Measurements from ENCODE around the gene ANKRD16. TPM values are rescaled to one million over a fixed set of nuclear protein-coding genes. Genes with fewer than 3 reads are reported as not detected.

Gene ANKRD16
- total and polyA plus RNA-seq, 2 of the 13 experiments (the other 11 are each of a cell fraction or from before 2014, with no cell fraction given), result 8.0 to 11.4 TPM

GRCh38 chr10:5888843-5889623 is 660 bp downstream of the ANKRD16 start (continued):
- TF ChIP-seq ZBTB40 (IDR thresholded peaks at IDR 0.05) (no peak), ZBTB40 (CRISPR knock-in tag; IDR thresholded peaks at IDR 0.05) (0 out of 2 replicates have a peak, but pooled peaks have one; percentile 16)
